Stimulated activated CD4-positive, alpha-beta T cell treated with anti-CD3 and anti-CD28 coated beads, Interleukin-12 subunit alpha, Interleukin-12 subunit beta, amount 100 ng/mL, for 48 hours (primary cell): ENCODE measurements around the gene STUM.
"Not testable (repeated sequence)": the region's sequence is repeated elsewhere in the genome, so short reads cannot be mapped to it uniquely, and the experiment has no call there.

Source experiments
- DNase-seq, 3 donors: peaks; one replicate each; pipeline ENCODE4 v3.0.0-alpha.2; 2020; ENCODE audit warnings: low read depth in 2 of 3, low spot score in 1 of 3

The STUM gene

GRCh38 chr1:226580625-226581270 lies 32.2 kb downstream of the STUM start:
- DNase-seq, result no peak

GRCh38 chr1:226581650-226582330 lies 33.2 kb downstream of the STUM start:
- no peak for DNase-seq

GRCh38 chr1:226582966-226583365 lies 34.4 kb downstream of the STUM start:
- DNase-seq, result no peak

- DNase-seq, result no peak
These were observed 35.6 kb downstream of the STUM start for GRCh38 chr1:226584164-226584563.

- DNase-seq, result no peak
These were observed 37.6 kb downstream of the STUM start for GRCh38 chr1:226586116-226586515.

GRCh38 chr1:226586650-226587422 lies 38.3 kb downstream of the STUM start:
- DNase-seq, result no peak

- DNase-seq, result no peak
These were observed 39.9 kb downstream of the STUM start for GRCh38 chr1:226588484-226588883.

- DNase-seq, result no peak
These were observed 40.6 kb downstream of the STUM start for GRCh38 chr1:226589008-226589733.

- DNase-seq, result no peak
These were observed 42.0 kb downstream of the STUM start for GRCh38 chr1:226590614-226591013.

GRCh38 chr1:226593541-226593940 lies 45.0 kb downstream of the STUM start:
- no peak for DNase-seq

- no peak for DNase-seq
These were observed 48.1 kb downstream of the STUM start for GRCh38 chr1:226596531-226597165.

- DNase-seq, result no peak
These were observed 49.3 kb downstream of the STUM start for GRCh38 chr1:226597616-226598454.

GRCh38 chr1:226598455-226598849 lies 49.9 kb downstream of the STUM start:
- DNase-seq, result no peak

GRCh38 chr1:226598955-226599354 lies 50.4 kb downstream of the STUM start:
- not testable (repeated sequence) for DNase-seq

- DNase-seq, result no peak
These were observed 51.2 kb downstream of the STUM start for GRCh38 chr1:226599636-226600238.

- DNase-seq, result no peak
These were observed 51.7 kb downstream of the STUM start for GRCh38 chr1:226600254-226600653.

GRCh38 chr1:226601456-226601855 lies 52.9 kb downstream of the STUM start:
- DNase-seq, result no peak

- DNase-seq, result no peak
These were observed 53.8 kb downstream of the STUM start for GRCh38 chr1:226602186-226603021.
